Suprapubic skin (tissue), 3 donors: Measurements from ENCODE around the gene IQCN.

ENCODE experiments used
- POLR2A ChIP-seq, 2 donors: fragments of 450-650 bp; IDR thresholded peaks; one replicate each; pipeline ENCODE4 v1.6.1; 2017; ENCODE audit warnings: antibody characterized with exemption in 2 of 2, mild to moderate bottlenecking in 2 of 2, moderate library complexity in 2 of 2
- TF ChIP-seq, protein P1 (sequence below), 2 donors: fragments of 200-600 bp in 1 of 2; fragments of 450-650 bp in 1 of 2; sonication (generic) in 1 of 2; IDR thresholded peaks; one replicate each; pipeline ENCODE4 v1.5.1; 2016 to 2019; ENCODE audit warnings: antibody characterized with exemption in 2 of 2, mild to moderate bottlenecking in 1 of 2, moderate library complexity in 1 of 2

GRCh38 chr19:18270326-18270725, 3.9 kb downstream of the IQCN start:
- TF ChIP-seq, protein P1, sequence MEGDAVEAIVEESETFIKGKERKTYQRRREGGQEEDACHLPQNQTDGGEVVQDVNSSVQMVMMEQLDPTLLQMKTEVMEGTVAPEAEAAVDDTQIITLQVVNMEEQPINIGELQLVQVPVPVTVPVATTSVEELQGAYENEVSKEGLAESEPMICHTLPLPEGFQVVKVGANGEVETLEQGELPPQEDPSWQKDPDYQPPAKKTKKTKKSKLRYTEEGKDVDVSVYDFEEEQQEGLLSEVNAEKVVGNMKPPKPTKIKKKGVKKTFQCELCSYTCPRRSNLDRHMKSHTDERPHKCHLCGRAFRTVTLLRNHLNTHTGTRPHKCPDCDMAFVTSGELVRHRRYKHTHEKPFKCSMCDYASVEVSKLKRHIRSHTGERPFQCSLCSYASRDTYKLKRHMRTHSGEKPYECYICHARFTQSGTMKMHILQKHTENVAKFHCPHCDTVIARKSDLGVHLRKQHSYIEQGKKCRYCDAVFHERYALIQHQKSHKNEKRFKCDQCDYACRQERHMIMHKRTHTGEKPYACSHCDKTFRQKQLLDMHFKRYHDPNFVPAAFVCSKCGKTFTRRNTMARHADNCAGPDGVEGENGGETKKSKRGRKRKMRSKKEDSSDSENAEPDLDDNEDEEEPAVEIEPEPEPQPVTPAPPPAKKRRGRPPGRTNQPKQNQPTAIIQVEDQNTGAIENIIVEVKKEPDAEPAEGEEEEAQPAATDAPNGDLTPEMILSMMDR (IDR thresholded peaks at IDR 0.05) = no peak
- no peak for TF ChIP-seq POLR2A (IDR thresholded peaks at IDR 0.05)
